Measurements from ENCODE around the gene OLA1.
A peak's percentile ranks its signal among the peaks of the same experiment; 100 is the strongest.

Gene OLA1

GRCh38 chr2:174161490-174161889 is 86.8 kb downstream of the OLA1 start:
- Histone ChIP-seq H3K27ac (ENCODE audit: low read depth, low read length) (no peak overlapping the region), H3K27me3 (ENCODE audit: control insufficient read depth, low read length) (no peaks in the 10 kb centered on the region), H3K79me2 (ENCODE audit: control insufficient read depth, low read length) (peaks cover 46% of the 10 kb centered on the region), H3K4me2 (ENCODE audit: low read length) (no peak overlapping the region), H3K9me2 (replicated peaks; ENCODE audit: control insufficient read depth, low read length) (no peaks in the 10 kb centered on the region), H3F3A (ENCODE audit: control insufficient read depth, insufficient read depth) (0 out of 2 replicates have a peak, but pooled peaks cover 2% of the 10 kb centered on the region), H3K4me3 (ENCODE audit: low read length) (no peak overlapping the region), H3K36me3 (ENCODE audit: control insufficient read depth, low read length) (peaks cover 9% of the 10 kb centered on the region), H4K20me1 (ENCODE audit: control insufficient read depth, insufficient read depth, low read depth, low read length) (peaks cover 10% of the 10 kb centered on the region; the same call in 1 of the 2 replicates), H3K4me1 (ENCODE audit: control insufficient read depth, low read length) (no peaks in the 10 kb centered on the region), H3K9me3 (ENCODE audit: control insufficient read depth, insufficient read depth, low read length) (no peaks in the 10 kb centered on the region)
- no peak for TF ChIP-seq CTCF (IDR thresholded peaks at IDR 0.05; ENCODE audit: low read depth, low read length, poor library complexity, severe bottlenecking)

DNA sequence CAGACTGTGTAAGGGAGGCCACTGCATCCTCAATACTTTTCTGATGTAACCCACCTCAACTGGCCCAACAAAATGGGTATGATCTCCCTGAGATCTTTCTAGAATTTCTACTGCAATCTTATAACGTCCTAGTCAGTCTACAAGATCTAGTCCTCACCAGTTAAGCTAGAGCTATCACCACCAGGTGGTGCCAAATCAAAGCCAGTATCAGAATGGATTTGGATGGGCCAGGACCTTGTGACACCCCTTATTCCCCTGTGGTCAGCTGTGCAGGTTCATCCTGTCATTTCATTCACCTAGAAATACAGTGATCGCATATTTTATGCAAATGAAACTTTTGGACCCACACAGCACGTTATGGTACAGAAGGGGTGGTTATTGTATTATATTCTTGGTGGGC is 90.3 kb downstream of the OLA1 start:
- Histone ChIP-seq H3K27me3 (ENCODE audit: control insufficient read depth, low read length) (no peaks in the 10 kb centered on the region), H3K9me2 (replicated peaks; ENCODE audit: control insufficient read depth, low read length) (no peaks in the 10 kb centered on the region), H3K4me1 (ENCODE audit: control insufficient read depth, low read length) (no peaks in the 10 kb centered on the region), H3K4me2 (ENCODE audit: low read length) (no peak overlapping the region), H3K27ac (ENCODE audit: low read depth, low read length) (no peak overlapping the region), H3F3A (ENCODE audit: control insufficient read depth, insufficient read depth) (0 out of 2 replicates have a peak, but pooled peaks cover 2% of the 10 kb centered on the region), H3K9me3 (ENCODE audit: control insufficient read depth, insufficient read depth, low read length) (no peaks in the 10 kb centered on the region), H4K20me1 (ENCODE audit: control insufficient read depth, insufficient read depth, low read depth, low read length) (peaks cover 17% of the 10 kb centered on the region; the same call in 1 of the 2 replicates), H3K79me2 (ENCODE audit: control insufficient read depth, low read length) (peaks cover 30% of the 10 kb centered on the region), H3K4me3 (ENCODE audit: low read length) (no peak overlapping the region), H3K36me3 (ENCODE audit: control insufficient read depth, low read length) (peaks cover 18% of the 10 kb centered on the region)
- TF ChIP-seq EZH2phosphoT487 (IDR thresholded peaks at IDR 0.05; ENCODE audit: borderline replicate concordance, low read length) (no peak), CTCF (IDR thresholded peaks at IDR 0.05; ENCODE audit: low read depth, low read length, poor library complexity, severe bottlenecking) (peak; percentile 75)

DNA sequence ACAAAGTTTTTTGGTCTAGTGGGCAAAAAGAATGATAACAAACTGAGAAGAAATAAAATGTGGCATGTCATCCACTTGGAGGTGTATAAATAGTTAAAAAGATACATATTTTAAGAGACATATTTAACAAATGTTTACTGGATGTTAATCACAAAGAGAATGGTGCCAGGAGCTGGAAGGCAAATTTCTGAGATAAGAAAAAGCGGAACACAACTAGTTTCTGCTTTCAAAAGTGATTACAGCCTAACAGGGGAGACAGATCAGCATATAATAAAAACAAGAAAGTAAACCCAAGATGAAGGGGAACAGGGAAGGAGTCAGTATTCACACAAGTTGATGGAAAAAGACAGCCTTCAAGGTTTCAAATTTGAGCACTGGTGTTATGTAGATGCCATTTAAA is 91.3 kb downstream of the OLA1 start:
- peaks cover 26% of the 10 kb centered on the region for H3K79me2 ChIP-seq (ENCODE audit: control insufficient read depth, low read length)
- TF ChIP-seq EZH2phosphoT487 (IDR thresholded peaks at IDR 0.05; ENCODE audit: borderline replicate concordance, low read length) (no peak), CTCF (IDR thresholded peaks at IDR 0.05; ENCODE audit: low read depth, low read length, poor library complexity, severe bottlenecking) (no peak)
- H3K4me2 ChIP-seq (ENCODE audit: low read length): no peak overlapping the region
- no peaks in the 10 kb centered on the region for H3K27me3 ChIP-seq (ENCODE audit: control insufficient read depth, low read length)
- H3K4me1 ChIP-seq (ENCODE audit: control insufficient read depth, low read length): no peaks in the 10 kb centered on the region
- no peaks in the 10 kb centered on the region for H3K9me2 ChIP-seq (replicated peaks; ENCODE audit: control insufficient read depth, low read length)
- H3K27ac ChIP-seq (ENCODE audit: low read depth, low read length): no peak overlapping the region
- no peaks in the 10 kb centered on the region for H3K9me3 ChIP-seq (ENCODE audit: control insufficient read depth, insufficient read depth, low read length)
- 0 out of 2 replicates have a peak, but pooled peaks cover 2% of the 10 kb centered on the region for H3F3A ChIP-seq (ENCODE audit: control insufficient read depth, insufficient read depth)
- peaks cover 18% of the 10 kb centered on the region for H3K36me3 ChIP-seq (ENCODE audit: control insufficient read depth, low read length)
- H4K20me1 ChIP-seq (ENCODE audit: control insufficient read depth, insufficient read depth, low read depth, low read length): peaks cover 17% of the 10 kb centered on the region; the same call in 1 of the 2 replicates
- H3K4me3 ChIP-seq (ENCODE audit: low read length): no peak overlapping the region
